HepG2 (cell line): Measurements from ENCODE around the gene ZNRF3.

ENCODE experiments used
- IRF2 ChIP-seq: IDR thresholded peaks from 2 replicates; pipeline ENCODE4 v1.6.1; 2018; ENCODE audit warnings: missing genetic modification reagents, missing compliant biosample characterization
- KDM1A ChIP-seq: IDR thresholded peaks from 2 replicates; pipeline ENCODE4 v1.6.1; 2016; ENCODE audit warnings: missing compliant biosample characterization
- NFKBIZ ChIP-seq: IDR thresholded peaks from 2 replicates; pipeline ENCODE4 v1.6.1; 2018; ENCODE audit warnings: missing genetic modification reagents, missing compliant biosample characterization

GRCh38 chr22:29009148-29009547 is 125.8 kb downstream of the ZNRF3 start:
- TF ChIP-seq NFKBIZ (CRISPR knock-in tag) (no peak), IRF2 (CRISPR knock-in tag) (no peak), KDM1A (CRISPR knock-in tag) (no peak)
